Liver (tissue), 9 donors: Measurements from ENCODE around the gene ARMC5. TPM values are rescaled to one million over a fixed set of nuclear protein-coding genes. Genes with fewer than 3 reads are reported as not detected.

Source experiments
- DNase-seq: peaks from one replicate; pipeline ENCODE4 v3.0.0-alpha.2; 2017; ENCODE audit warnings: low spot score
- H3K27ac ChIP-seq, 2 donors: one replicate each; pipeline ENCODE4 v1.7.0; 2013; ENCODE audit warnings: inconsistent platforms in 2 of 2, low read length in 2 of 2, control low read depth in 1 of 2, low read depth in 1 of 2, mild to moderate bottlenecking in 1 of 2
- H3K27me3 ChIP-seq, 4 donors: one replicate each; pipeline versions ENCODE4 v1.6.1 to v1.7.0; 2013; ENCODE audit warnings: low read length in 3 of 4, inconsistent platforms in 1 of 4, mild to moderate bottlenecking in 1 of 4, moderate library complexity in 1 of 4; ENCODE audit not compliant: control insufficient read depth in 4 of 4, insufficient read depth in 4 of 4
- H3K36me3 ChIP-seq, 4 donors: one replicate each; pipeline versions ENCODE4 v1.6.1 to v1.7.0; 2013; ENCODE audit warnings: low read length in 3 of 4, mild to moderate bottlenecking in 3 of 4, low read depth in 1 of 4, moderate library complexity in 1 of 4; ENCODE audit not compliant: control insufficient read depth in 4 of 4, insufficient read depth in 3 of 4
- H3K4me1 ChIP-seq, 4 donors: one replicate each; pipeline versions ENCODE4 v1.6.1 to v1.7.0; 2013; ENCODE audit warnings: low read length in 3 of 4, mild to moderate bottlenecking in 3 of 4, moderate library complexity in 1 of 4; ENCODE audit not compliant: control insufficient read depth in 4 of 4, insufficient read depth in 4 of 4
- H3K4me3 ChIP-seq, 3 donors: one replicate each; pipeline versions ENCODE4 v1.6.1 to v1.7.0; 2013; ENCODE audit warnings: low read length in 3 of 3, control low read depth in 1 of 3, low read depth in 1 of 3, mild to moderate bottlenecking in 1 of 3
- H3K9ac ChIP-seq, 2 donors: one replicate each; pipeline ENCODE4 v1.7.0; 2013; ENCODE audit warnings: low read length in 2 of 2, mild to moderate bottlenecking in 2 of 2, moderate library complexity in 2 of 2, control low read depth in 1 of 2, low read depth in 1 of 2
- H3K9me3 ChIP-seq, 4 donors: one replicate each; pipeline versions ENCODE4 v1.6.1 to v1.7.0; 2013; ENCODE audit warnings: low read length in 3 of 4; ENCODE audit not compliant: control insufficient read depth in 4 of 4
- EGR1 ChIP-seq, 2 donors: IDR thresholded peaks; 2 replicates each; pipeline ENCODE4 v1.6.1; 2016 to 2018; ENCODE audit warnings: antibody characterized with exemption in 2 of 2, low read depth in 2 of 2
- FOXA1 ChIP-seq: IDR thresholded peaks from 2 replicates; pipeline ENCODE4 v1.6.1; 2016; ENCODE audit warnings: antibody characterized with exemption
- FOXA2 ChIP-seq: IDR thresholded peaks from 2 replicates; pipeline ENCODE4 v1.6.1; 2016; ENCODE audit warnings: antibody characterized with exemption
- GABPA ChIP-seq, 2 donors: IDR thresholded peaks in 1 of 2; conservative IDR thresholded peaks in 1 of 2; 2 replicates each; pipeline ENCODE4 v1.6.1; 2016; ENCODE audit warnings: antibody characterized with exemption in 2 of 2, mild to moderate bottlenecking in 1 of 2, moderate library complexity in 1 of 2
- HNF4A ChIP-seq, 2 donors: conservative IDR thresholded peaks; 2 replicates each; pipeline ENCODE4 v1.6.1; 2016; ENCODE audit warnings: antibody characterized with exemption in 2 of 2, mild to moderate bottlenecking in 2 of 2
- HNF4G ChIP-seq: IDR thresholded peaks from 2 replicates; pipeline ENCODE4 v1.6.1; 2016; ENCODE audit warnings: antibody characterized with exemption
- JUND ChIP-seq, 2 donors: IDR thresholded peaks; 2 replicates each; pipeline ENCODE4 v1.6.1; 2016; ENCODE audit warnings: antibody characterized with exemption in 2 of 2
- MAX ChIP-seq: IDR thresholded peaks from 2 replicates; pipeline ENCODE4 v1.6.1; 2016; ENCODE audit warnings: antibody characterized with exemption
- NR2F2 ChIP-seq: IDR thresholded peaks from 2 replicates; pipeline ENCODE4 v1.6.1; 2016; ENCODE audit warnings: antibody characterized with exemption
- RAD21 ChIP-seq, 2 donors: IDR thresholded peaks; 2 replicates each; pipeline ENCODE4 v1.6.1; 2016; ENCODE audit warnings: antibody characterized with exemption in 2 of 2, mild to moderate bottlenecking in 2 of 2
- REST ChIP-seq: IDR thresholded peaks from 2 replicates; pipeline ENCODE4 v1.6.1; 2016; ENCODE audit warnings: antibody characterized with exemption, mild to moderate bottlenecking
- RXRA ChIP-seq, 2 donors: IDR thresholded peaks; 2 replicates each; pipeline ENCODE4 v1.6.1; 2017 to 2018; ENCODE audit warnings: antibody characterized with exemption in 2 of 2, mild to moderate bottlenecking in 1 of 2
- SP1 ChIP-seq: IDR thresholded peaks from 2 replicates; pipeline ENCODE4 v1.6.1; 2018; ENCODE audit warnings: antibody characterized with exemption, mild to moderate bottlenecking
- TAF1 ChIP-seq: conservative IDR thresholded peaks from 2 replicates; pipeline ENCODE4 v1.6.1; 2016; ENCODE audit warnings: antibody characterized with exemption, mild to moderate bottlenecking
- YY1 ChIP-seq: IDR thresholded peaks from 2 replicates; pipeline ENCODE4 v1.6.1; 2016; ENCODE audit warnings: antibody characterized with exemption, mild to moderate bottlenecking
- ZBTB33 ChIP-seq: IDR thresholded peaks from 2 replicates; pipeline ENCODE4 v1.6.1; 2016; ENCODE audit warnings: antibody characterized with exemption
- WGBS: extraction: QIAGEN DNeasy Blood & Tissue Kit; methylation state at CpG from one replicate; pipeline ENCODE4 v1.1.7; 2013; 5-methylcytosine and 5-hydroxymethylcytosine counted together
- polyA plus RNA-seq, 2 donors: library from polyadenylated mRNA; stranded (reverse) in 1 of 2; unstranded in 1 of 2; fragments of 200-250 nt in 1 of 2; fragments of >200 nt in 1 of 2; fragmentation: Nextera tagmentation in 1 of 2; extraction: Ambion mirVana in 1 of 2; gene quantifications; one replicate each; pipeline versions ENCODE4 v1.2.1 to v1.2.3, GENCODE V29; 2013 to 2015
- total RNA-seq, 2 donors: library from RNA; depleted of rRNA; stranded (reverse); fragments of >200 nt; gene quantifications; one replicate each; pipeline ENCODE4 v1.2.3, GENCODE V29; 2014
- TF ChIP-seq, protein P1 (sequence below): IDR thresholded peaks from 2 replicates; pipeline ENCODE4 v1.6.1; 2016; ENCODE audit warnings: antibody characterized with exemption
- donor health status: healthy.
- donor health status: healthy.
- donor health status: healthy.
- donor health status: healthy.
- donor health status: healthy.

ARMC5 gene
- total and polyA plus RNA-seq, 4 donors: 5.4 to 13.3 (median 11.4) TPM

DNA sequence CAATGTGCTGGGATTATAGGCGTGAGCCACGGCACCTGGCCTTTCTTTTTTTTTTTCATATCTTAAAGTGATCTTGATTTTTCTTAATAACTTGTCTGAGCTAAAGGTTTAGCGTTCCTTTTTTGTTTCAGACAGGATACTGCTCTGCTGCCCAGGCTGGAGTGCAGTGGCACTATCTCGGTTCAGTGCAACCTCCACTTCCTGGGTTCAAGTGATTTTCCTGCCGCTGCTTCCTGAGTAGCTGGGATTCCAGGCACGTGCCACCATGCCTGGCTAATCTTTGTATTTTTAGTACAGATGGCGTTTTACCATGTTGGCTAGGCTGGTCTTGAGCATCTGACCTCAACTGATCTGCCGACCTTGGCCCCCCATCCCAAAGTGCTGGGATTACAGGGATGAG is 44.9 kb downstream of the ARMC5 start:
- DNase-seq: no peak
- Histone ChIP-seq H3K9ac (no peak overlapping the region), H3K9me3 (no peaks in the 10 kb centered on the region), H3K4me1 (peaks cover 12 to 73% (median 60%) of the 10 kb centered on the region in 4 donors), H3K27ac (no peak overlapping the region), H3K4me3 (no peak overlapping the region), H3K27me3 (no peaks in the 10 kb centered on the region), H3K36me3 (peaks cover 0 to 7% (median 3%) of the 10 kb centered on the region in 4 donors)
- WGBS: 75% methylated on average over 8 of the region's 8 CpGs
- peak; percentile 81 for TF ChIP-seq NR2F2
- no peak for TF ChIP-seq JUND (IDR thresholded peaks at IDR 0.05)

DNA sequence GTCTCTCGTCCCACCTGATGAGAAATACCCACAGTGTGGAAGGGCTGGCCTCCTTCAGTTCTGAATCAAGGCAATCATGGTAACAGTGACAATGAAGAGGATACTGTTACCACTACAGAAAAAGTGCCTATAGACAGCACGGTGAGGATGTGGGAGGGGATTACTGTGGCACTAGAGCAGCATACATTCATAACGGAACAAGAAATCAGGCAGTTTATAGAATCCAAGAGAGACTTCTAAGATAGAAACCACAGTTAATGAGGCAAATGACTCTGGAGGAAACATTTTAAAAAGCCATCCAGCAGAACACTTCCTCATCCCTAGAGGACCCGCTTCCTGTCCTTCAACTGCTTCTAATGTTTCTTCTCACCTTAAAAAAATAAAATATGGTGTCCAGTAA is 46.2 kb downstream of the ARMC5 start:
- DNase-seq: no peak
- H3K4me1 ChIP-seq: peaks cover 12 to 79% (median 60%) of the 10 kb centered on the region in 4 donors
- H3K27me3 ChIP-seq: no peaks in the 10 kb centered on the region
- H3K4me3 ChIP-seq: no peak overlapping the region
- peaks cover 0 to 3% (median 0%) of the 10 kb centered on the region in 4 donors for H3K36me3 ChIP-seq
- WGBS: 82% methylated on average over 4 of the region's 4 CpGs
- H3K9ac ChIP-seq: no peak overlapping the region
- no peak overlapping the region for H3K27ac ChIP-seq
- H3K9me3 ChIP-seq: no peaks in the 10 kb centered on the region
- TF ChIP-seq SP1 (no peak), FOXA1 (no peak), JUND (IDR thresholded peaks at IDR 0.05) (no peak), ZBTB33 (no peak), GABPA (IDR thresholded peaks at IDR 0.05 in 1 of 2, conservative IDR thresholded peaks at IDR 0.05 in 1 of 2) (no peak), FOXA2 (no peak), RAD21 (IDR thresholded peaks at IDR 0.05) (no peak), RXRA (IDR thresholded peaks at IDR 0.05) (no peak), EGR1 (IDR thresholded peaks at IDR 0.05; ENCODE audit: low read depth in 2 of 2) (no peak), YY1 (no peak), HNF4G (no peak), REST (no peak), MAX (no peak), TAF1 (no peak), NR2F2 (no peak), HNF4A (conservative IDR thresholded peaks at IDR 0.05) (no peak)
- TF ChIP-seq, protein P1, sequence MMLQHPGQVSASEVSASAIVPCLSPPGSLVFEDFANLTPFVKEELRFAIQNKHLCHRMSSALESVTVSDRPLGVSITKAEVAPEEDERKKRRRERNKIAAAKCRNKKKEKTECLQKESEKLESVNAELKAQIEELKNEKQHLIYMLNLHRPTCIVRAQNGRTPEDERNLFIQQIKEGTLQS: no peak
